ENCODE data around the gene C5AR2. TPM values are rescaled to one million over a fixed set of nuclear protein-coding genes. Genes with fewer than 3 reads are reported as not detected.

C5AR2 gene
- total and polyA plus RNA-seq, 8 donors, result 0.09 to 1.2 (median 0.23) TPM; not detected in 1

DNA sequence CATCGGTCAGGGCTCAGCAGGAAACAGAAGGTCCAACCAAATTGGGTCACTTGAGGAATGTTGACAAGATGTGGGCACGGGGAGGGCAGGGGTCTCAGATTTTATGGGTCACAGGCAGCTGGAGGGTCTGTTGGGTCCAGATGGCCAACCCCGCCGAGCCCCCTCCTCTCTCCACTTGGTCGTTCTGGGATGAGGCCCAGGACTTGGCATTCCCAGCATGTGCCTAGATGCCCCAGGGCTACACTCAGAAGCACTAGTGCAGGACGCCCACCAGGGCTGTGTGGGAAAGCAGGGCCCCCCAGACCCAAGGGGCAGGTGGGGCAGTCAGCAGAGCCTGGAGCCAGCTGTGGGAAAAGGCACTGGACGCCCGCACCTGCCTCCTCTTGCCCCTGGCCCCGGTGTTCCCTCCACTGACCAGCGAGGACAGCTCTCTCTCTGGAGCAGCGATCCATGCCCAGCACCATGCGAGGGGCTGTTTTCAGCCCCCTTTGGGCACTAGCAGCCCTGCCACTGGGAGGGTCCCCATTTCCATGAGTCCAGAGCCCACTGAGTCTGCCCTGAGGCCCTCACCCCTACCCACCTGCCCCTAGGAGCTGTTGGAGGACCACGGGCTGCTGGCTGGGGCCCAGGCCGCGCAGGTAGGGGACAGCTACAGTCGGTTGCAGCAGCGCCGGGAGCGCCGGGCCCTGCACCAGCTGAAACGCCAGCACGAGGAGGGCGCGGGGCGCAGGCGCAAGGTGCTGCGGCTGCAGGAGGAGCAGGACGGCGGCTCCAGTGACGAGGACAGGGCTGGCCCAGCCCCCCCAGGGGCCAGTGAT is 43.1 kb downstream of the C5AR2 start:
- FAIRE-seq (no peak), ATAC-seq (no peak), DNase-seq (peak in 1 of 6 donors; percentile 74)
- no peaks in the 10 kb centered on the region for H3K4me1 ChIP-seq
- H3K4me3 ChIP-seq, result no peak overlapping the region
- H3K27ac ChIP-seq, result no peak overlapping the region
- peaks cover 6 to 53% (median 37%) of the 10 kb centered on the region in 3 donors for H3K36me3 ChIP-seq
- H3K9me3 ChIP-seq, result no peaks in the 10 kb centered on the region
- no peaks in the 10 kb centered on the region for H3K27me3 ChIP-seq
- intact Hi-C loops (cut with DNase I), result no loop called here
- TF ChIP-seq, protein P1, sequence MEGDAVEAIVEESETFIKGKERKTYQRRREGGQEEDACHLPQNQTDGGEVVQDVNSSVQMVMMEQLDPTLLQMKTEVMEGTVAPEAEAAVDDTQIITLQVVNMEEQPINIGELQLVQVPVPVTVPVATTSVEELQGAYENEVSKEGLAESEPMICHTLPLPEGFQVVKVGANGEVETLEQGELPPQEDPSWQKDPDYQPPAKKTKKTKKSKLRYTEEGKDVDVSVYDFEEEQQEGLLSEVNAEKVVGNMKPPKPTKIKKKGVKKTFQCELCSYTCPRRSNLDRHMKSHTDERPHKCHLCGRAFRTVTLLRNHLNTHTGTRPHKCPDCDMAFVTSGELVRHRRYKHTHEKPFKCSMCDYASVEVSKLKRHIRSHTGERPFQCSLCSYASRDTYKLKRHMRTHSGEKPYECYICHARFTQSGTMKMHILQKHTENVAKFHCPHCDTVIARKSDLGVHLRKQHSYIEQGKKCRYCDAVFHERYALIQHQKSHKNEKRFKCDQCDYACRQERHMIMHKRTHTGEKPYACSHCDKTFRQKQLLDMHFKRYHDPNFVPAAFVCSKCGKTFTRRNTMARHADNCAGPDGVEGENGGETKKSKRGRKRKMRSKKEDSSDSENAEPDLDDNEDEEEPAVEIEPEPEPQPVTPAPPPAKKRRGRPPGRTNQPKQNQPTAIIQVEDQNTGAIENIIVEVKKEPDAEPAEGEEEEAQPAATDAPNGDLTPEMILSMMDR (IDR thresholded peaks at IDR 0.05), result no peak
- WGBS, 2 donors, result 94% methylated on average over 30 of the region's 30 CpGs

GRCh38 chr19:47375694-47376588 is 44.0 kb downstream of the C5AR2 start:
- TF ChIP-seq, protein P1 (IDR thresholded peaks at IDR 0.05), result no peak
- intact Hi-C loops (cut with DNase I), result no loop called here

DNA sequence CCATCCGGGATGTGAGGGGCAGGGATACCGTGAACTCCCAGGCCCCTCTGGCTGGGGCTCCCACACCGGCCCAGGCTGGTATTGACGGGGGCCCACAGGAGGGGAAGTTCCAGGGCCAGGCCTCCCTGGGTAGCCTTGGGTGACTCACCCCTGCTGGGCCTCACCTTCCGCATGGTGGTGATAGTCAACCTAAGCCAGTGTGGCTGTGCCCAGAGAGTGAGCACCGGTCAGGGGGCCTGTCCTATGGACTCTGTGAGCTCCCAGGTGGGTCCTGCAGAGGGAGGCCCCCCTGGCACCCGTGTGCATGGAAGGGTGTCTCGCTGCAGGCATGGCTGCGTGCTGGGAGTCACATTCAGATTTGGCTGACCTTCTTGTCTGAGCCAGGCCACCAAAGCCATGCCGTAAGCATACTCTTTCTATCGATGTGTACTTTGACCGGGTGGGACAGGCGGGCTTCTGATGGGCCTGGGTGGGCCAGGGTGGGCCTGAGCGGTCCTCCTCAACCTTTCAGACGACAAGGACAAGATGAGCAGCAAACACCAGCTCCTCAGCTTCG is 44.7 kb downstream of the C5AR2 start:
- intact Hi-C loops (cut with DNase I), result no loop called here
- WGBS, 2 donors, result 78 to 90% methylated on average over 15 to 16 of the region's 16 CpGs

More at GRCh38 chr19:47375694-47376588, 44.0 kb downstream of the C5AR2 start:
- no peak for DNase-seq
- peaks cover 6 to 57% (median 37%) of the 10 kb centered on the region in 3 donors for H3K36me3 ChIP-seq
- 95 to 97% methylated on average over 25 to 30 of the region's 30 CpGs for WGBS, 2 donors
- no peak overlapping the region for H3K27ac ChIP-seq
- H3K9me3 ChIP-seq, result no peaks in the 10 kb centered on the region
- H3K4me3 ChIP-seq, result no peak overlapping the region
- H3K4me1 ChIP-seq, result no peaks in the 10 kb centered on the region
- H3K27me3 ChIP-seq, result no peaks in the 10 kb centered on the region
- no peak for ATAC-seq
- FAIRE-seq, result no peak

GRCh38 chr19:47377208-47377701 is 45.3 kb downstream of the C5AR2 start:
- H3K9me3 ChIP-seq, result no peaks in the 10 kb centered on the region
- peaks cover 6 to 66% (median 44%) of the 10 kb centered on the region in 3 donors for H3K36me3 ChIP-seq
- DNase-seq (peak in 3 of 6 donors; percentile 43 to 56 (median 47)), FAIRE-seq (no peak), ATAC-seq (peak in 3 of 4 donors; percentile 25 to 61 (median 30))
- 67 to 72% methylated on average over 16 of the region's 16 CpGs for WGBS, 2 donors
- no peak overlapping the region for H3K27ac ChIP-seq
- no peak overlapping the region for H3K4me3 ChIP-seq
- no peaks in the 10 kb centered on the region for H3K4me1 ChIP-seq
- intact Hi-C loops (cut with DNase I), result no loop called here
- TF ChIP-seq, protein P1 (IDR thresholded peaks at IDR 0.05), result no peak
- H3K27me3 ChIP-seq, result no peaks in the 10 kb centered on the region

More for the DNA sequence above, 44.7 kb downstream of the C5AR2 start:
- Histone ChIP-seq H3K9me3 (no peaks in the 10 kb centered on the region), H3K4me3 (no peak overlapping the region), H3K27ac (no peak overlapping the region), H3K4me1 (no peaks in the 10 kb centered on the region), H3K36me3 (peaks cover 6 to 64% (median 44%) of the 10 kb centered on the region in 3 donors), H3K27me3 (no peaks in the 10 kb centered on the region)
- TF ChIP-seq, protein P1 (IDR thresholded peaks at IDR 0.05), result no peak
- no peak for ATAC-seq
- FAIRE-seq, result no peak
- DNase-seq, result no peak
